Measurements from ENCODE around the gene NME3.
A peak's percentile ranks its signal among the peaks of the same experiment; 100 is the strongest.

NME3 gene

GRCh38 chr16:1793578-1794220 is 22.4 kb upstream of the NME3 start, which contains the start of gene IGFALS:
Gene IGFALS (minus strand): TSS chr16:1793705. CDS start chr16:1793652, 53 bp downstream.
- DNase-seq: no peak

GRCh38 chr16:1792836-1793577 is 21.7 kb upstream of the NME3 start:
- no peak for DNase-seq

- DNase-seq: no peak
These were observed 20.8 kb upstream of the NME3 start for GRCh38 chr16:1791943-1792812.

- no peak for DNase-seq
These were observed 20.1 kb upstream of the NME3 start for GRCh38 chr16:1791256-1791942.

- no peak for DNase-seq
These were observed 19.4 kb upstream of the NME3 start for GRCh38 chr16:1790611-1791255.

- DNase-seq: no peak
These were observed 18.9 kb upstream of the NME3 start for GRCh38 chr16:1790261-1790610.

GRCh38 chr16:1789643-1790045 is 18.3 kb upstream of the NME3 start:
- no peak for DNase-seq

GRCh38 chr16:1788708-1789100 is 17.4 kb upstream of the NME3 start:
- no peak for DNase-seq

- no peak for DNase-seq
These were observed 16.9 kb upstream of the NME3 start for GRCh38 chr16:1788095-1788707.

GRCh38 chr16:1787322-1788094 is 16.2 kb upstream of the NME3 start:
- no peak for DNase-seq

- no peak for DNase-seq
These were observed 15.6 kb upstream of the NME3 start for GRCh38 chr16:1787056-1787321.

GRCh38 chr16:1786242-1787055 is 15.1 kb upstream of the NME3 start:
- no peak for DNase-seq

GRCh38 chr16:1785846-1786170 is 14.5 kb upstream of the NME3 start:
- no peak for DNase-seq

GRCh38 chr16:1784977-1785845 is 13.9 kb upstream of the NME3 start:
- no peak for DNase-seq

- peak; percentile 100 for DNase-seq
These were observed 11.3 kb upstream of the NME3 start, which contains the start of the genes NUBP2 and SPSB3 for GRCh38 chr16:1782408-1783264. Gene NUBP2 (plus strand): TSS chr16:1782960. CDS start chr16:1783021, 61 bp downstream. Gene SPSB3 (minus strand): TSS chr16:1782571. CDS start chr16:1781483, 1,088 bp downstream.

- no peak for DNase-seq
These were observed 10.5 kb upstream of the NME3 start for GRCh38 chr16:1781758-1782407.

GRCh38 chr16:1781254-1781653 is 9.9 kb upstream of the NME3 start:
- no peak for DNase-seq

GRCh38 chr16:1780677-1781072 is 9.3 kb upstream of the NME3 start:
- DNase-seq: no peak
